ENCODE results near the gene ETNK2. TPM values are rescaled to one million over a fixed set of nuclear protein-coding genes. Genes with fewer than 3 reads are reported as not detected.

The ETNK2 gene
- total and polyA plus RNA-seq, 4 donors = 24.5 to 119 (median 78.8) TPM

DNA sequence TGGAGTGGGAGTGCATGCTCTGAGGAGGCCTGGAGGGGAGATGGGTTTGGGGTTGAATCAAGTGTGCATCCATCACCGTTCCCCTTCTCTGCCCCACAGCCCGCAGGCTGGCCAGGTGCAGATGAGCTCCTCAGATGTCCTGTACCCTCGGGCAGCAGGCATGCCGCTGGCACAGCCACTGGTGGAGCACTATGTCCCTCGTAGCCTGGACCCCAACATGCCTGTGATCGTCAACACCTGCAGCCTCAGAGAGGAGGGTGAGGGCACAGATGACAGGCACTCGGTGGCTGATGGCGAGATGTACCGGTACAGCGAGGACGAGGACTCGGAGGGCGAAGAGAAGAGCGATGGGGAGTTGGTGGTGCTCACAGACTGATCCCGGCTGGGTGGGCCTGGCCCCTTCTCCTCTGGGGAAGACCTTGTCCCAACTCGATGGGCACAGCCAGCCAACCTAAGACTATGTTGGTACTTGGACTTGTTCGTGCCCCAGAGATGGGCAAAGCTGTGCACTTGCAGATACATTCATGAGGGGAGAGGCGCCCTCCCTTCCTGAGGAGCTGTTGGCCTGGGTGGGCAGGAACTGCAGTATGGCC is 26.0 kb downstream of the ETNK2 start:
- DNase-seq (ENCODE audit: low spot score) = no peak
- no peak overlapping the region for H3K4me3 ChIP-seq (ENCODE audit: low read depth in 1 of 3, low read length in 3 of 3)
- H3K36me3 ChIP-seq (ENCODE audit: control insufficient read depth in 4 of 4, insufficient read depth in 3 of 4, low read depth in 1 of 4, low read length in 3 of 4) = peaks cover 9 to 33% (median 18%) of the 10 kb centered on the region in 4 donors
- H3K27me3 ChIP-seq (ENCODE audit: control insufficient read depth in 4 of 4, insufficient read depth in 4 of 4, low read length in 3 of 4) = no peaks in the 10 kb centered on the region
- no peak overlapping the region for H3K27ac ChIP-seq (ENCODE audit: low read depth in 1 of 2, low read length in 2 of 2)
- WGBS = 91% methylated on average over 18 of the region's 18 CpGs
- H3K9ac ChIP-seq (ENCODE audit: low read depth in 1 of 2, low read length in 2 of 2) = no peak overlapping the region
- no peaks in the 10 kb centered on the region for H3K9me3 ChIP-seq (ENCODE audit: control insufficient read depth in 4 of 4, low read length in 3 of 4)
- H3K4me1 ChIP-seq (ENCODE audit: control insufficient read depth in 4 of 4, insufficient read depth in 4 of 4, low read length in 3 of 4) = peaks cover 2 to 46% (median 38%) of the 10 kb centered on the region in 4 donors
- TF ChIP-seq JUND (IDR thresholded peaks at IDR 0.05) = no peak
- no peak for TF ChIP-seq YY1 (IDR thresholded peaks at IDR 0.05)
- no peak for TF ChIP-seq HNF4A (conservative IDR thresholded peaks at IDR 0.05)
- TF ChIP-seq, protein P1, sequence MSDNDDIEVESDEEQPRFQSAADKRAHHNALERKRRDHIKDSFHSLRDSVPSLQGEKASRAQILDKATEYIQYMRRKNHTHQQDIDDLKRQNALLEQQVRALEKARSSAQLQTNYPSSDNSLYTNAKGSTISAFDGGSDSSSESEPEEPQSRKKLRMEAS (IDR thresholded peaks at IDR 0.05) = no peak
- no peak for TF ChIP-seq HNF4G (IDR thresholded peaks at IDR 0.05)
- TF ChIP-seq GABPA (IDR thresholded peaks at IDR 0.05 in 1 of 2, conservative IDR thresholded peaks at IDR 0.05 in 1 of 2) = no peak
- no peak for TF ChIP-seq NR2F2 (IDR thresholded peaks at IDR 0.05)
- TF ChIP-seq, protein P2, sequence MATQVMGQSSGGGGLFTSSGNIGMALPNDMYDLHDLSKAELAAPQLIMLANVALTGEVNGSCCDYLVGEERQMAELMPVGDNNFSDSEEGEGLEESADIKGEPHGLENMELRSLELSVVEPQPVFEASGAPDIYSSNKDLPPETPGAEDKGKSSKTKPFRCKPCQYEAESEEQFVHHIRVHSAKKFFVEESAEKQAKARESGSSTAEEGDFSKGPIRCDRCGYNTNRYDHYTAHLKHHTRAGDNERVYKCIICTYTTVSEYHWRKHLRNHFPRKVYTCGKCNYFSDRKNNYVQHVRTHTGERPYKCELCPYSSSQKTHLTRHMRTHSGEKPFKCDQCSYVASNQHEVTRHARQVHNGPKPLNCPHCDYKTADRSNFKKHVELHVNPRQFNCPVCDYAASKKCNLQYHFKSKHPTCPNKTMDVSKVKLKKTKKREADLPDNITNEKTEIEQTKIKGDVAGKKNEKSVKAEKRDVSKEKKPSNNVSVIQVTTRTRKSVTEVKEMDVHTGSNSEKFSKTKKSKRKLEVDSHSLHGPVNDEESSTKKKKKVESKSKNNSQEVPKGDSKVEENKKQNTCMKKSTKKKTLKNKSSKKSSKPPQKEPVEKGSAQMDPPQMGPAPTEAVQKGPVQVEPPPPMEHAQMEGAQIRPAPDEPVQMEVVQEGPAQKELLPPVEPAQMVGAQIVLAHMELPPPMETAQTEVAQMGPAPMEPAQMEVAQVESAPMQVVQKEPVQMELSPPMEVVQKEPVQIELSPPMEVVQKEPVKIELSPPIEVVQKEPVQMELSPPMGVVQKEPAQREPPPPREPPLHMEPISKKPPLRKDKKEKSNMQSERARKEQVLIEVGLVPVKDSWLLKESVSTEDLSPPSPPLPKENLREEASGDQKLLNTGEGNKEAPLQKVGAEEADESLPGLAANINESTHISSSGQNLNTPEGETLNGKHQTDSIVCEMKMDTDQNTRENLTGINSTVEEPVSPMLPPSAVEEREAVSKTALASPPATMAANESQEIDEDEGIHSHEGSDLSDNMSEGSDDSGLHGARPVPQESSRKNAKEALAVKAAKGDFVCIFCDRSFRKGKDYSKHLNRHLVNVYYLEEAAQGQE (IDR thresholded peaks at IDR 0.05) = no peak
- no peak for TF ChIP-seq FOXA2 (IDR thresholded peaks at IDR 0.05)
- TF ChIP-seq, protein P3, sequence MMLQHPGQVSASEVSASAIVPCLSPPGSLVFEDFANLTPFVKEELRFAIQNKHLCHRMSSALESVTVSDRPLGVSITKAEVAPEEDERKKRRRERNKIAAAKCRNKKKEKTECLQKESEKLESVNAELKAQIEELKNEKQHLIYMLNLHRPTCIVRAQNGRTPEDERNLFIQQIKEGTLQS (IDR thresholded peaks at IDR 0.05) = no peak
- TF ChIP-seq FOXA1 (IDR thresholded peaks at IDR 0.05) = no peak
- no peak for TF ChIP-seq RAD21 (IDR thresholded peaks at IDR 0.05)
- no peak for TF ChIP-seq RXRA (IDR thresholded peaks at IDR 0.05)

DNA sequence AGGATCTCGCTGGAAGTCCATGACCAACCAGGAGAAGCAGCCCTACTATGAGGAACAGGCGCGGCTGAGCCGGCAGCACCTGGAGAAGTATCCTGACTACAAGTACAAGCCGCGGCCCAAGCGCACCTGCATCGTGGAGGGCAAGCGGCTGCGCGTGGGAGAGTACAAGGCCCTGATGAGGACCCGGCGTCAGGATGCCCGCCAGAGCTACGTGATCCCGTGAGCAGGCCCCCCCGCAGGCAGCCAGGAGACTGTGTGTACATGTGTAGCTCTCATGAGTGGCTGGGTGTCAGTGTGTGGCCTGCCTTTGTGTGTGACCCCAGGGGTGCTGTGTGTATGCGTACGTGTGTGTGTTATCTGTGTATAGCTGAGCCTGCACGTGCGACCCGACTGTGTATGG is 27.2 kb downstream of the ETNK2 start:
- H3K36me3 ChIP-seq (ENCODE audit: control insufficient read depth in 4 of 4, insufficient read depth in 3 of 4, low read depth in 1 of 4, low read length in 3 of 4) = peaks cover 10 to 40% (median 19%) of the 10 kb centered on the region in 4 donors
- no peak for DNase-seq (ENCODE audit: low spot score)

More for the DNA sequence above, 27.2 kb downstream of the ETNK2 start:
- no peak overlapping the region for H3K4me3 ChIP-seq (ENCODE audit: low read depth in 1 of 3, low read length in 3 of 3)
- H3K4me1 ChIP-seq (ENCODE audit: control insufficient read depth in 4 of 4, insufficient read depth in 4 of 4, low read length in 3 of 4) = peaks cover 0 to 34% (median 27%) of the 10 kb centered on the region in 4 donors
- H3K9ac ChIP-seq (ENCODE audit: low read depth in 1 of 2, low read length in 2 of 2) = no peak overlapping the region
- no peaks in the 10 kb centered on the region for H3K27me3 ChIP-seq (ENCODE audit: control insufficient read depth in 4 of 4, insufficient read depth in 4 of 4, low read length in 3 of 4)
- TF ChIP-seq JUND (IDR thresholded peaks at IDR 0.05) (no peak), HNF4A (conservative IDR thresholded peaks at IDR 0.05) (no peak), NR2F2 (IDR thresholded peaks at IDR 0.05) (no peak), HNF4G (IDR thresholded peaks at IDR 0.05) (no peak), RAD21 (IDR thresholded peaks at IDR 0.05) (no peak), TAF1 (conservative IDR thresholded peaks at IDR 0.05) (no peak), FOXA2 (IDR thresholded peaks at IDR 0.05) (no peak), GABPA (IDR thresholded peaks at IDR 0.05 in 1 of 2, conservative IDR thresholded peaks at IDR 0.05 in 1 of 2) (no peak), YY1 (IDR thresholded peaks at IDR 0.05) (no peak), SP1 (IDR thresholded peaks at IDR 0.05) (no peak), RXRA (IDR thresholded peaks at IDR 0.05) (no peak)
- TF ChIP-seq, protein P2 (IDR thresholded peaks at IDR 0.05) = no peak
- TF ChIP-seq, protein P3 (IDR thresholded peaks at IDR 0.05) = no peak
- TF ChIP-seq, protein P1 (IDR thresholded peaks at IDR 0.05) = no peak
- TF ChIP-seq, protein P4, sequence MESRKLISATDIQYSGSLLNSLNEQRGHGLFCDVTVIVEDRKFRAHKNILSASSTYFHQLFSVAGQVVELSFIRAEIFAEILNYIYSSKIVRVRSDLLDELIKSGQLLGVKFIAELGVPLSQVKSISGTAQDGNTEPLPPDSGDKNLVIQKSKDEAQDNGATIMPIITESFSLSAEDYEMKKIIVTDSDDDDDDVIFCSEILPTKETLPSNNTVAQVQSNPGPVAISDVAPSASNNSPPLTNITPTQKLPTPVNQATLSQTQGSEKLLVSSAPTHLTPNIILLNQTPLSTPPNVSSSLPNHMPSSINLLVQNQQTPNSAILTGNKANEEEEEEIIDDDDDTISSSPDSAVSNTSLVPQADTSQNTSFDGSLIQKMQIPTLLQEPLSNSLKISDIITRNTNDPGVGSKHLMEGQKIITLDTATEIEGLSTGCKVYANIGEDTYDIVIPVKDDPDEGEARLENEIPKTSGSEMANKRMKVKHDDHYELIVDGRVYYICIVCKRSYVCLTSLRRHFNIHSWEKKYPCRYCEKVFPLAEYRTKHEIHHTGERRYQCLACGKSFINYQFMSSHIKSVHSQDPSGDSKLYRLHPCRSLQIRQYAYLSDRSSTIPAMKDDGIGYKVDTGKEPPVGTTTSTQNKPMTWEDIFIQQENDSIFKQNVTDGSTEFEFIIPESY (IDR thresholded peaks at IDR 0.05) = no peak
- H3K27ac ChIP-seq (ENCODE audit: low read depth in 1 of 2, low read length in 2 of 2) = no peak overlapping the region
- no peaks in the 10 kb centered on the region for H3K9me3 ChIP-seq (ENCODE audit: control insufficient read depth in 4 of 4, low read length in 3 of 4)
- 95% methylated on average over 22 of the region's 22 CpGs for WGBS
